DMS114 treated with DMSO at 0.1 percent for 48 hours (cell line): ENCODE measurements around the gene MACROD1.

Experiments
- DNase-seq: peaks from one replicate; lab custom pipeline; 2025; ENCODE audit not compliant: unreplicated experiment; lab: John Stamatoyannopoulos, UW

The MACROD1 gene

GRCh38 chr11:64114231-64114630 is 51.7 kb downstream of the MACROD1 start:
- no peak for DNase-seq

GRCh38 chr11:64113462-64113780 is 52.5 kb downstream of the MACROD1 start:
- no peak for DNase-seq

GRCh38 chr11:64112771-64113461 is 53.0 kb downstream of the MACROD1 start:
- no peak for DNase-seq

GRCh38 chr11:64110465-64111375 is 55.2 kb downstream of the MACROD1 start:
- no peak for DNase-seq

GRCh38 chr11:64109332-64109731 is 56.6 kb downstream of the MACROD1 start:
- no peak for DNase-seq

- DNase-seq, result no peak
Measured at GRCh38 chr11:64107303-64107702, 58.6 kb downstream of the MACROD1 start.

GRCh38 chr11:64104632-64105031 is 61.3 kb downstream of the MACROD1 start:
- DNase-seq, result no peak

GRCh38 chr11:64103277-64103985 is 62.5 kb downstream of the MACROD1 start:
- no peak for DNase-seq

GRCh38 chr11:64102005-64102738 is 63.7 kb downstream of the MACROD1 start:
- no peak for DNase-seq

- no peak for DNase-seq
Measured at GRCh38 chr11:64101461-64101860, 64.5 kb downstream of the MACROD1 start.

- DNase-seq, result no peak
Measured at GRCh38 chr11:64100782-64101353, 65.0 kb downstream of the MACROD1 start.

- no peak for DNase-seq
Measured at GRCh38 chr11:64100360-64100759, 65.6 kb downstream of the MACROD1 start.

GRCh38 chr11:64099436-64099835 is 66.5 kb downstream of the MACROD1 start:
- no peak for DNase-seq

- no peak for DNase-seq
Measured at GRCh38 chr11:64098318-64098831, 67.5 kb downstream of the MACROD1 start.

- DNase-seq, result no peak
Measured at GRCh38 chr11:64097468-64098317, 68.2 kb downstream of the MACROD1 start.

- DNase-seq, result no peak
Measured at GRCh38 chr11:64096835-64097234, 69.1 kb downstream of the MACROD1 start.

GRCh38 chr11:64095949-64096348 is 70.0 kb downstream of the MACROD1 start:
- no peak for DNase-seq

- no peak for DNase-seq
Measured at GRCh38 chr11:64095273-64095817, 70.6 kb downstream of the MACROD1 start.
